K562 (cell line): ENCODE results near the gene ARHGEF4. TPM values are rescaled to one million over a fixed set of nuclear protein-coding genes. Genes with fewer than 3 reads are reported as not detected.

Source experiments
- ATAC-seq: fragments of 200-7000 bp; cut with Tn5 transposase; 3 replicates; pipeline ENCODE4 v1.9.1; 2020; ENCODE audit warnings: moderate library complexity
- BruUV-seq: library from RNA; stranded (reverse); fragments of 400-500 nt; replicated peaks from 2 replicates; lab custom pipeline; 2021; lab: Mats Ljungman, UMichigan
- CTCF ChIA-PET: fragments of 300-600 bp; formaldehyde crosslinking; extraction: SDS; loops from one replicate; lab custom pipeline; 2021; ENCODE audit warnings: low intra/inter-chr PET ratio; lab: Yijun Ruan, JAX
- POLR2A ChIA-PET: fragments of 300-600, 350-650 bp; sonication (Branson Sonifier 250); formaldehyde crosslinking; extraction: SDS; loops from one replicate; lab custom pipeline; 2021; ENCODE audit warnings: antibody characterized with exemption, inconsistent platforms; lab: Yijun Ruan, JAX
- DNase-seq, 4 experiments: peaks; one replicate each; pipeline versions ENCODE4 v3.0.0 to v3.0.0-alpha.2; 2011 to 2018; ENCODE audit warnings: low spot score in 3 of 4, mixed read lengths in 3 of 4; ENCODE audit errors: extremely low read depth in 1 of 4
- FAIRE-seq: peaks from 2 replicates; lab custom pipeline; 2011; peaks lifted over from hg19 to GRCh38; lab: Jason Lieb, UNC
- H2AFZ ChIP-seq: 2 replicates; pipeline ENCODE4 v1.6.0; 2011; ENCODE audit warnings: low read depth, low read length, control low read depth, inconsistent platforms
- H3K27ac ChIP-seq: fragments of 200-600 bp; 3 replicates; pipeline ENCODE4 v1.8.0; 2011; ENCODE audit warnings: low read depth, mild to moderate bottlenecking, control low read depth, inconsistent platforms, low read length, moderate library complexity, mixed read lengths; ENCODE audit errors: extremely low read depth
- H3K27me3 ChIP-seq, 2 experiments: fragments of 300-600 bp in 1 of 2; 2 replicates in 1 of 2; 3 replicates in 1 of 2; pipeline versions ENCODE4 v1.6.0 to v1.8.0; 2011; ENCODE audit warnings: inconsistent platforms in 2 of 2, low read length in 2 of 2, mild to moderate bottlenecking in 1 of 2, mixed read lengths in 1 of 2, moderate library complexity in 1 of 2; ENCODE audit not compliant: control insufficient read depth in 2 of 2, insufficient read depth in 2 of 2
- H3K36me3 ChIP-seq: fragments of 300-600 bp; 3 replicates; pipeline ENCODE4 v1.8.0; 2011; ENCODE audit warnings: mild to moderate bottlenecking, low read length, inconsistent platforms; ENCODE audit not compliant: control insufficient read depth, insufficient read depth
- H3K4me1 ChIP-seq, 2 experiments: fragments of 200-600 bp in 1 of 2; replicated peaks in 1 of 2; 2 replicates in 1 of 2; 3 replicates in 1 of 2; pipeline versions ENCODE4 v1.5.1 to v1.8.0; 2011; ENCODE audit warnings: inconsistent platforms in 2 of 2, low read length in 2 of 2, mild to moderate bottlenecking in 1 of 2, mixed read lengths in 1 of 2, moderate library complexity in 1 of 2; ENCODE audit not compliant: control insufficient read depth in 2 of 2, insufficient read depth in 2 of 2
- H3K4me2 ChIP-seq: 2 replicates; pipeline ENCODE4 v1.6.1; 2011; ENCODE audit warnings: low read length, control low read depth, inconsistent platforms, mixed read lengths; ENCODE audit not compliant: insufficient read depth
- H3K4me3 ChIP-seq: fragments of 200-600 bp; sonication (generic), shearing (Covaris generic); 2 replicates; pipeline ENCODE4 v1.5.1; 2016; ENCODE audit warnings: control low read depth, inconsistent platforms
- H3K79me2 ChIP-seq: fragments of 200-600 bp; 3 replicates; pipeline ENCODE4 v1.8.0; 2011; ENCODE audit warnings: low read length, inconsistent platforms; ENCODE audit not compliant: control insufficient read depth, insufficient read depth
- H3K9ac ChIP-seq, 2 experiments: 2 replicates each; pipeline versions ENCODE4 v1.6.0 to v1.6.1; 2011; ENCODE audit warnings: low read depth in 2 of 2, low read length in 2 of 2, control low read depth in 1 of 2, inconsistent platforms in 1 of 2, mild to moderate bottlenecking in 1 of 2, mixed read lengths in 1 of 2; ENCODE audit not compliant: insufficient read depth in 1 of 2
- H3K9me1 ChIP-seq: one replicate; pipeline ENCODE4 v1.6.0; 2011; ENCODE audit warnings: inconsistent platforms, mild to moderate bottlenecking, low read length, moderate library complexity; ENCODE audit not compliant: control insufficient read depth, insufficient read depth
- H3K9me3 ChIP-seq: replicated peaks from 2 replicates; pipeline ENCODE4 v1.5.1; 2011; ENCODE audit warnings: low read depth, low read length, inconsistent platforms; ENCODE audit not compliant: control insufficient read depth, insufficient read depth
- H4K20me1 ChIP-seq: replicated peaks from 2 replicates; pipeline ENCODE4 v1.6.1; 2011; ENCODE audit warnings: low read length, inconsistent platforms, mixed read lengths; ENCODE audit not compliant: control insufficient read depth, insufficient read depth
- BHLHE40 ChIP-seq: IDR thresholded peaks from 2 replicates; pipeline ENCODE4 v1.6.1; 2011; ENCODE audit warnings: low read length, improper control_type of control experiment
- DACH1 ChIP-seq: fragments of 450-650 bp; IDR thresholded peaks from 2 replicates; pipeline ENCODE4 v1.6.1; 2018; ENCODE audit not compliant: partially characterized antibody
- E2F5 ChIP-seq: sonication (generic); formaldehyde crosslinking; IDR thresholded peaks from 2 replicates; pipeline ENCODE4 v1.8.0; 2022; ENCODE audit warnings: mild to moderate bottlenecking, missing genetic modification reagents
- ESRRB ChIP-seq: fragments of 250-450 bp; sonication (Bioruptor Pico); IDR thresholded peaks from 2 replicates; pipeline ENCODE4 v1.5.0; 2020; ENCODE audit warnings: mild to moderate bottlenecking, moderate library complexity, borderline replicate concordance
- MXI1 ChIP-seq: IDR thresholded peaks from 2 replicates; pipeline ENCODE4 v1.6.1; 2011; ENCODE audit warnings: low read depth, mild to moderate bottlenecking, improper control_type of control experiment, low read length
- NR0B1 ChIP-seq: fragments of 450-650 bp; IDR thresholded peaks from one replicate; pipeline ENCODE4 v1.6.1; 2018; ENCODE audit warnings: mild to moderate bottlenecking, moderate library complexity; ENCODE audit not compliant: partially characterized antibody
- SIX5 ChIP-seq, 2 experiments: IDR thresholded peaks; 2 replicates each; pipeline ENCODE4 v1.6.1; 2011; ENCODE audit warnings: low read length in 2 of 2, borderline replicate concordance in 1 of 2, low read depth in 1 of 2, mild to moderate bottlenecking in 1 of 2, moderate library complexity in 1 of 2; ENCODE audit not compliant: insufficient read depth in 1 of 2
- SLC30A9 ChIP-seq: fragments of 250-450 bp; sonication (Bioruptor Pico); IDR thresholded peaks from 2 replicates; pipeline ENCODE4 v1.8.0; 2022; ENCODE audit warnings: mild to moderate bottlenecking, moderate library complexity
- TAF1 ChIP-seq: IDR thresholded peaks from 2 replicates; pipeline ENCODE4 v1.6.1; 2011; ENCODE audit warnings: mild to moderate bottlenecking, low read length, moderate library complexity; ENCODE audit not compliant: insufficient read depth, control insufficient read depth, severe bottlenecking; ENCODE audit errors: extremely low read depth
- VEZF1 ChIP-seq: fragments of 200-800 bp; sonication (Bioruptor generic); IDR thresholded peaks from 2 replicates; pipeline ENCODE4 v1.6.1; 2017; ENCODE audit warnings: missing genetic modification characterization, missing compliant biosample characterization
- ZFX ChIP-seq: sonication (generic); formaldehyde crosslinking; IDR thresholded peaks from 2 replicates; pipeline ENCODE4 v1.8.0; 2022; ENCODE audit warnings: mild to moderate bottlenecking, missing genetic modification reagents, moderate library complexity
- WGBS: fragments of 100-300 bp; shearing (Covaris generic); methylation state at CpG from one replicate; pipeline ENCODE4 v1.1.6; 2016; ENCODE audit warnings: low coverage, mixed read lengths; ENCODE audit not compliant: insufficient coverage; ENCODE audit errors: missing lambda C conversion rate; 5-methylcytosine and 5-hydroxymethylcytosine counted together
- in situ Hi-C: fragments of 300-500 bp; cut with MboI; formaldehyde crosslinking; loops from 4 replicates; pipeline ENCODE4 v1.15.0; 2018; ENCODE audit warnings: inconsistent platforms, mixed read lengths
- intact Hi-C: fragments of 100-400 bp; cut with micrococcal nuclease; formaldehyde crosslinking; loops from 2 replicates; pipeline ENCODE4 v1.14.2; 2022
- polyA plus RNA-seq, 8 experiments: library from polyadenylated mRNA; depleted of rRNA in 4 of 8; stranded (reverse) in 5 of 8; unstranded in 3 of 8; fragments of >200 nt; fragmentation: Nextera tagmentation in 2 of 8; fragmentation: Illumina TruSeq in 1 of 8; extraction: Ambion mirVana in 2 of 8; extraction: Trizol in 1 of 8; gene quantifications; 2 replicates each; pipeline versions ENCODE4 v1.2.1 to v1.2.3, GENCODE V29; 2011 to 2014; ENCODE audit warnings: inconsistent platforms in 1 of 8, missing spikeins in 1 of 8
- total RNA-seq, 7 experiments: library from RNA; depleted of rRNA in 6 of 7; stranded (reverse); fragments of >200 nt in 6 of 7; fragmentation: Illumina TruSeq in 2 of 7; extraction: Trizol in 2 of 7; gene quantifications; 2 replicates each; pipeline versions ENCODE4 v1.2.1 to v1.2.3, GENCODE V29; 2011 to 2021; ENCODE audit warnings: low replicate concordance in 1 of 7

ARHGEF4 gene
- total and polyA plus RNA-seq, 9 of the 15 experiments (the other 6 are each of a cell fraction or from before 2014, with no cell fraction given), result not detected

- Histone ChIP-seq H3K9me1 (peaks cover 3% of the 10 kb centered on the region), H2AFZ (no peak overlapping the region), H3K4me3 (no peak overlapping the region), H4K20me1 (peaks cover 6% of the 10 kb centered on the region), H3K9me3 (no peaks in the 10 kb centered on the region), H3K4me1 (no peaks in the 10 kb centered on the region), H3K27me3 (peaks cover 6 to 76% of the 10 kb centered on the region in 2 experiments; a peak in 4 of 5 replicates), H3K4me2 (no peak overlapping the region), H3K9ac (no peak overlapping the region), H3K79me2 (no peaks in the 10 kb centered on the region), H3K36me3 (no peaks in the 10 kb centered on the region), H3K27ac (no peak overlapping the region)
- no TSS peak for BruUV-seq
- ATAC-seq (no peak), DNase-seq (no peak), FAIRE-seq (no peak)
- POLR2A ChIA-PET, result no interaction called here
- WGBS, result 1% methylated on average over 18 of the region's 19 CpGs
- TF ChIP-seq VEZF1 (CRISPR knock-in tag) (no peak), E2F5 (CRISPR knock-in tag) (no peak), DACH1 (no peak), ESRRB (CRISPR knock-in tag) (no peak), SIX5 (IDR thresholded peaks at IDR 0.05; ENCODE audit: borderline replicate concordance in 1 of 2, insufficient read depth in 1 of 2, low read depth in 1 of 2, low read length in 2 of 2) (no peak), TAF1 (no peak), ZFX (CRISPR knock-in tag) (no peak), BHLHE40 (no peak), SLC30A9 (CRISPR knock-in tag) (no peak), MXI1 (no peak), NR0B1 (no peak)
- intact Hi-C loops (no loop called here), in situ Hi-C loops (no loop called here)
- CTCF ChIA-PET, result no interaction called here
Observed at GRCh38 chr2:130847776-130848525, 11.2 kb downstream of the ARHGEF4 start.
